HG03135 (cell line): ENCODE results near the gene NFIX.

Experiments
- ATAC-seq: cut with Tn5 transposase; IDR thresholded peaks from one replicate; pipeline ENCODE4 v1.9.1; 2021; ENCODE audit warnings: mild to moderate bottlenecking, moderate library complexity; ENCODE audit not compliant: unreplicated experiment

The NFIX gene

DNA sequence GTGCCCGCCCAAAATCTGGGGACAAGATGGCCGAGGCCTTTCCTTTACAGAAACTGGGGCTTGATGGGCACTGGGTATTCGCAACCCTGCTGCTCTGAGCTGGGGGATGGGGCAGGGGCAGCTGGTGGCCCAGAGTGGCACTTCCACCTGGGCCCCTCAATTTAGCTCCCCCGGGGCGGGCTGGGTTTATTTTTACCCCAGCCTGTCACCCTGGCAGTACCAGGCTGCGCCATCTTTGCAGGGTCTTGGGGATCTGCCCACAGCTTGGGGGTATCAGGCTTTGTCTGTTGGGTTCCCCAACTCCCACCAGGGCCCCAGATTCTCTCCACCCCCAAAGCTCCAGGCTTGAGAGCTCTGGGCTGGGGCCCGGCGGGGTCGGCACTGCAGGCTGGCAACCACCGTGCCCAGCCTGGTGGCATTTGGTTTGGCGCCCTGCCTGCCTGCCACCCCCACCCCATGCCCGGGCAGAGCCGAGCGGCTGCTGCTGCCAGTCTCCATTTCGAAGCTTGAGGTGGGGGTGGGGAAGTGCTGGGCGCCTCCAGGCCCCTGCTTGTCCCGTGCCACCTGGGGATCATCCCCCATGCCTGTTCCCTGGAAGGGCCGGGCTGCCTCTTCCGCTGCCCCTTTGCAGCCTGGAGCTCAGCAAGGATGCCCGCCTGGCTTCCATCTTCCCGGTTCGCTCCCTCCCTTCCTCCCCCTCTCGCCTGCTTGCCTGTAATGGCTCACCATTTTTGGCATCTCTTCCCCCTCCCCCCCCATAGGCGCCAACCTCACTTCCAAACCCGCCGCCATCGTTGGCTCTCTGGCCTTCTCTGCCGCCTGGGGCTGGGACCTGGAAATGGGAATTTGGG is 11.4 kb downstream of the NFIX start:
- no peak for ATAC-seq

- no peak for ATAC-seq
Observed at GRCh38 chr19:13007292-13008045, 12.2 kb downstream of the NFIX start.

DNA sequence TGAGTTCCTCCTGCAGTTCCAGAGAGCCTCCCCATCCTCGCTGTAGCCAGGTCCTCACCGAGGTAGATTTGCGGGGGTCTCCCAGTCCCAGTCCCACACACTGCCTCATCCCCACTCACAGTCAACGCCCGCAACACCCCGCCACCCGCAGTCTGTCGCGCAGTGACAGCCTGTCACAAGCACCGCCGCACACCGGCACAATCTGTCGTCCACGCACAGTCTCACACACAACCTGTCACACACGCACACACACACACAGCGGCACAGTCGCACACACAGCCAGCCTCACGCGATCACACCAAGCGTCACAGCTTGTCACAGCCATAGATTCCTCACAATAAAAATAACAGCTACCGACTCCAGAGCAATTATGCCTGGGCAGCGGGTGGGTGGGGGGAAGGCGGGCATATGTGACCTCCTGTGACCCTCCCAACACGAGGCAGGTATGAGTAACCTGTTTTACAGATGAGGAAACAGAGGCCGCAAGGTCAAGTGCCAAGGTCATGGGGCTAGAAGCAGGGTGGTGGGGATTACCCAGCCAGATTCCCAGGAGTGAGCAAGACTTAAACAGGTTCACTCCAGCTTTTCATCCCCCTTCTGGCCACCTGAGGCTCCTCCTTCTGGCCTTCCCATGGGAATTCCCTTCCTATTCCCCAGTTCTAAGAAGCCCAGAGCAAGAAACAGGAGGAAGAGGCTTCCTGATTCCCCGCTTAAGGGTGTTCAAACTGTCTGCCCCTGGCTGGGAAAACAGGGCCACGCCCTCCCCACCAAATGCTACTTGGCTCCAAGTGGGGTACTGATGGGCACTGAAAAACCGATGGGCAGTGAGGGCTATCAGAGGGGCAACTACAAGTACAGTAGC is 13.9 kb downstream of the NFIX start:
- ATAC-seq: no peak

DNA sequence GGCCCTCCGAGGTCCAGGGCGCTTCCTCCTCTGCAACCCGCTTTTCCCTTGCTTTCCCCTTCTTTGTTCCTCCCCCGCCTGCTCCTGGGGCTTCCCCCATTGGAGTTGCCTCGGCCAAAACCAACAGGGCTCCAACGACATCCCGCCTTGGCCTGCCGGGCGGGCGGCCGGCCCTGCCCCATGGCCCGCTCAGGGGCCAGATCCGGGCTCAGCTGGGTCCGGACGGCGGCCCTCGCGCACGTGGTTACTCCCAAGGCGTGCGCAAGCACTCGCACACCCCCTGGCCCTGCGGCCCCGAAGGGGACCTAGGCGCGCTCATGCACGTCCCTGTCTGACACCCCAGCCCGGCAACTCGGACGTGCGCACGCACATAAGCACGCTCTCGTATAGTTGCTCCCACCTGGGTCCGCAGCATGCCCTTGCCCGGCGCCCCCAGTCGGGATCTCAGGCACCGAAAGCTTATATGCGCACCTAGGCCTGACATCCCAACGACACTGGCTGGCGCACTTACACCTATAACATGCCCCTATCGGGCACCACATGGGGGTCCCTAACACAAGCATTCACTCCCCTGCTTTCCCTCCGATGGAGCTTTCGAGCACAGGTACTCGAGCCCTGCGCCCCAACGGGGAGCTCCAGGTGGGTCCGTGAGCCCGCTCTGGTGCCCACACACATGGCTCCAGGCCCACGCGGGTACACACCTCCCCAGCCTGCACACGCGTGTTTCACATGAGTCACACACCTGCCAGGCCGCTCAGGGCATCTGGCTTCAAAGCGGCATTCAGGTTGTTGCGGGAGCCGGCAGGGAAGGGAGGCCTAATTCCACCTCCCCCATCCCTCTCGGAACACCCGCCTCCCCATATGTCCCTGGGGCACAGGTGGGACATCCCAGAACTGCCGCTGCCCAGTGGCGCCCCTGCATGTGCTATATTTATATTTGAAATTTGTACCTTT is 15.0 kb downstream of the NFIX start:
- no peak for ATAC-seq

DNA sequence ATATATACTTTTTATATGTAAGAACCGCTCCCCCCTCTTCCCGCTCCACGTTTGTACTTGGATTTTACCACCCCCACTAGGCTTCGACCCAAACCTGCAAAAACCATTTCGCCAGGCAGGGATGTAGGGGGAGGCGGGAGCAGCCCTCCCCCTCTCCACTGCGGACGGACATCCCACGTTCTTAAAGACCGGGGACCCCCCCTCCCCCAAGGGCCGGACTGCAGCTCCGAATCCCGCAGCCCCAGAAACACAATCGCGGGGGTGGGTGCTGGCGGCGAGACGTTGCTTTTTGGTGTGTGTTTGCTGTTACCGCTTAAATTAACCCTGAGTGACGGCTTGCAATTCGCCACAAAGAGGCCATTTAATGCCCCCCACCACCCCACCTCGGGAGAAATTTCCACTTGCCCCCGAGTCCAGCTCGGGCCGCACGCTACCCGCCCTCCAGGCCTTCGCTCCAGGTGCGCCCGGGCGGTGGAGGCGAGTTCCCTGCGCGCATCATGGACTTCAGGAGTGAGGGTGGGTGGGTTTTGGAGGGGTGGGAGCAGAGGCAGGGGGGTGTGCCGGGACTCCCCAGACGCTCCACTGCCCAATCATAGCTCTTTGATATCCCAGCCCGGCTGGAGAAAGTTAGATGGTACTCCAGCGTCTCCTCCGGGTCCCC is 15.8 kb downstream of the NFIX start:
- ATAC-seq: no peak

DNA sequence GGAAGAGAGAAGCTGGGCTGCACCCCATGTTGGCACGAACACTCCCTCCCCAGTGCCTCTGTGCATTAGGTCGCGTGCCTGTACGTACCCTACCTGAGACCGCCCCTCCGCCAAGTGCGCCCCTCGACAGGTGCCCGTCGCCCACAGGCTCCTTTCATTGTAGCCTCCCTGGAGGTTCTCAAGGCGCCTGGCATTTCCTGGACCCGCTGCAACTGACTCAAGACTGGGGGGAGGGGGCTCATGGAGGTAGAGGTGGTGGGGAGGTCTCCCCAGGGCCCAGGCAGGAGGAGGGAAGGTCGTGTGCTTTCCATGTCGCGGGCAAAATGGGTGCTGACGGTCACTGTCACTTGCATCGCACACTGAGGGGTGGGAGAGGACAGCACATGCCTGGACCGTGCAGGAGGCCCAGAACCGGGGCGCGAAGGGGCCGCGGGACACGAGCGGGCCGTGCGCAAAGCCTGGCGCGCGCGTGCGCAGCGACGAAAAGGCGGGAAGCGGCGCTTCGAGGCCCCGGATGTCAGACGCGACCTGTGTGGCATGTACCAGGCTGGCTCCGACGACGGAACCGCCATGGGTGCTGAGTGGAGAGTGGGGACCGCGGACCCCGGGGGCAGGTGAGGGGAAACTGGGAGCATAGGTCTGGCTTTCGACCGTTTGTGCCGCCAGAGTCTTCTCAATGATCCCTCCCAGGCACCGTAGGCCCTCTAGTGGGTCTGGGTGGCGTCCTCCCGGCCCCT is 16.5 kb downstream of the NFIX start:
- ATAC-seq: no peak

DNA sequence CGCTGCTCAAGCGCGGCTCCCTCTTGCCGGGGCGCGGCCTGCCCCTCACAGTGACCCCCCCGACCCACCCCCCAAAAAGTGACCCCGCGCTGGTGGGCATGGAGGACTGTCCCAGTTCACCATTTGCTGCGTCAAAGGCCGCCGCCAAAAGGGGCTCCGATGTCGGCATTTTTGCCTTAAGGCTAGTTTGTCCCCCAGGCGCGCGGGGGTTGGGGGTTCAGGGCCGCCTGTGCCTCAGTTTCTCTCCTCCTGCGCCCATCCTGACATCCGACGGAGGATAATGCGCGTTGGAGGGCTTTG is 17.1 kb downstream of the NFIX start:
- no peak for ATAC-seq

- ATAC-seq: no peak
Observed at GRCh38 chr19:13012690-13013608, 17.7 kb downstream of the NFIX start.

DNA sequence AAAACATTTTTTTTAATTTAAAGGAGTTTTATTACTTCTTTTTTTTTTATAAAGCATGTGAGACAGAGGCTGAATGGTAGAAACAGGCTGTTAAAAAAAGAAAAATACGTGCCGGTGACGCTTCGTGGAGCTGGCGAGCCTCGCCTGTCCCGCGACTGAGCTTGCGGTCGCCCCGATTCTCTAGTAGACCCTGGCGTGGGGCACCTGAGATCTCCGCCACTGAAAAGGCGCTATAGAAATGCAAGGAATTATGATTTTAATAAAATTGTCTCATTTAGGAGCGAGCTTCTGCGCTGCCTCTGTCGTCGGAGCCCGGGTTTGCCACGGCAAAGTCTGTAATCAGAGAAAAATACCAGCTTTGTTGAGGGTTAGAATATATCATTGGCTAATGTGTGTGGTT is 18.4 kb downstream of the NFIX start:
- no peak for ATAC-seq

- ATAC-seq: no peak
Observed at GRCh38 chr19:13014101-13014920, 19.0 kb downstream of the NFIX start.

GRCh38 chr19:13014921-13015280 is 19.6 kb downstream of the NFIX start:
- ATAC-seq: no peak

GRCh38 chr19:13015361-13016223 is 20.3 kb downstream of the NFIX start:
- no peak for ATAC-seq

GRCh38 chr19:13016245-13016627 is 21.0 kb downstream of the NFIX start:
- no peak for ATAC-seq

GRCh38 chr19:13016628-13017305 is 21.5 kb downstream of the NFIX start:
- ATAC-seq: no peak

GRCh38 chr19:13017306-13018034 is 22.2 kb downstream of the NFIX start:
- no peak for ATAC-seq
